GM12878 (cell line): ENCODE results near the gene PGAP3. TPM values are rescaled to one million over a fixed set of nuclear protein-coding genes. Genes with fewer than 3 reads are reported as not detected.

Experiments used
- ATAC-seq: fragments of 200-7000 bp; cut with Tn5 transposase; 3 replicates; pipeline ENCODE4 v1.9.1; 2020; ENCODE audit warnings: mild to moderate bottlenecking, moderate library complexity
- BruUV-seq: library from RNA; stranded (reverse); fragments of 400-500 nt; replicated peaks from 2 replicates; lab custom pipeline; 2021; lab: Mats Ljungman, UMichigan
- CTCF ChIA-PET: fragments of 300-600 bp; sonication (Branson Sonifier 250); formaldehyde crosslinking; extraction: SDS; loops from one replicate; lab custom pipeline; 2021; ENCODE audit warnings: inconsistent platforms; lab: Yijun Ruan, JAX
- POLR2A ChIA-PET: fragments of 350-600 bp; formaldehyde crosslinking; extraction: SDS; loops from one replicate; lab custom pipeline; 2021; ENCODE audit warnings: inconsistent platforms; lab: Charles Lee
- RAD21 ChIA-PET: fragments of 300-600 bp; sonication (Branson Sonifier 250); formaldehyde crosslinking; loops from one replicate; lab custom pipeline; 2023; ENCODE audit warnings: antibody characterized with exemption; ENCODE audit not compliant: unreplicated experiment; lab: Charles Lee
- SMC1A ChIA-PET: fragments of 300-600 bp; sonication (Branson Sonifier 250); formaldehyde crosslinking; loops from one replicate; lab custom pipeline; 2023; ENCODE audit not compliant: unreplicated experiment, uncharacterized antibody; lab: Charles Lee
- DNase-seq: peaks from one replicate; pipeline ENCODE4 v3.0.0-alpha.2; 2011; ENCODE audit warnings: low read depth, low spot score
- FAIRE-seq: peaks from 3 replicates; lab custom pipeline; 2011; peaks lifted over from hg19 to GRCh38; lab: Jason Lieb, UNC
- H2AFZ ChIP-seq: 2 replicates; pipeline ENCODE4 v1.6.0; 2011; ENCODE audit warnings: low read depth, low read length, control low read depth; ENCODE audit not compliant: control insufficient read depth
- H3K27ac ChIP-seq: 2 replicates; pipeline ENCODE4 v1.5.1; 2011; ENCODE audit warnings: control low read depth; ENCODE audit not compliant: control insufficient read depth, insufficient read depth
- H3K27me3 ChIP-seq, 2 experiments: replicated peaks in 1 of 2; 2 replicates each; pipeline versions ENCODE4 v1.6.0 to v1.6.1; 2011; ENCODE audit warnings: low read length in 1 of 2; ENCODE audit not compliant: control insufficient read depth in 2 of 2, insufficient read depth in 2 of 2
- H3K36me3 ChIP-seq, 2 experiments: 2 replicates each; pipeline ENCODE4 v1.5.1; 2011; ENCODE audit warnings: low read length in 1 of 2; ENCODE audit not compliant: control insufficient read depth in 2 of 2, insufficient read depth in 2 of 2
- H3K4me1 ChIP-seq: 2 replicates; pipeline ENCODE4 v1.6.1; 2011; ENCODE audit warnings: mild to moderate bottlenecking, low read length, moderate library complexity, mixed read lengths; ENCODE audit not compliant: control insufficient read depth, insufficient read depth
- H3K4me2 ChIP-seq: 2 replicates; pipeline ENCODE4 v1.6.0; 2011; ENCODE audit warnings: control low read depth; ENCODE audit not compliant: control insufficient read depth, insufficient read depth
- H3K4me3 ChIP-seq: fragments of 200-600 bp; sonication (generic); 2 replicates; pipeline ENCODE4 v1.5.1; 2016
- H3K79me2 ChIP-seq: 2 replicates; pipeline ENCODE4 v1.6.0; 2011; ENCODE audit warnings: low read length; ENCODE audit not compliant: control insufficient read depth, insufficient read depth
- H3K9ac ChIP-seq: 2 replicates; pipeline ENCODE4 v1.8.0; 2011; ENCODE audit warnings: low read length, control low read depth, mixed read lengths; ENCODE audit not compliant: control insufficient read depth, insufficient read depth
- H3K9me3 ChIP-seq: replicated peaks from 3 replicates; pipeline ENCODE4 v1.5.1; 2011; ENCODE audit warnings: mild to moderate bottlenecking, low read length; ENCODE audit not compliant: control insufficient read depth, insufficient read depth
- H4K20me1 ChIP-seq: 2 replicates; pipeline ENCODE4 v1.6.0; 2011; ENCODE audit not compliant: control insufficient read depth, insufficient read depth
- NR2F1 ChIP-seq: fragments of 450-650 bp; conservative IDR thresholded peaks from 2 replicates; pipeline ENCODE4 v1.6.1; 2017; ENCODE audit warnings: mild to moderate bottlenecking
- SREBF2 ChIP-seq: IDR thresholded peaks from 2 replicates; pipeline ENCODE4 v1.6.1; 2012; ENCODE audit warnings: mild to moderate bottlenecking, low read length
- WGBS: methylation state at CpG from one replicate; pipeline ENCODE4 v1.1.6; 2016; ENCODE audit warnings: low lambda C conversion rate; ENCODE audit not compliant: insufficient replicate concordance, insufficient coverage; ENCODE audit errors: missing lambda C conversion rate; 5-methylcytosine and 5-hydroxymethylcytosine counted together
- in situ Hi-C: fragments of 300-500 bp; cut with MboI; formaldehyde crosslinking; loops from 9 replicates; pipeline ENCODE4 v1.14.3; 2018; ENCODE audit warnings: mixed read lengths
- intact Hi-C: fragments of 100-400 bp; cut with micrococcal nuclease; formaldehyde crosslinking; loops from one replicate; pipeline ENCODE4 v1.14.2; 2022; ENCODE audit not compliant: unreplicated experiment
- polyA plus RNA-seq, 11 experiments: library from polyadenylated mRNA; depleted of rRNA in 4 of 11; unstranded in 6 of 11; stranded (reverse) in 5 of 11; fragments of >200 nt; fragmentation: Nextera tagmentation in 4 of 11; fragmentation: Illumina TruSeq in 1 of 11; extraction: Ambion mirVana in 4 of 11; extraction: Trizol in 1 of 11; gene quantifications; 1 replicate in 1 of 11; 2 replicates in 10 of 11; pipeline versions ENCODE4 v1.2.1 to v1.2.3, GENCODE V29; 2011 to 2016; ENCODE audit warnings: inconsistent platforms in 2 of 11, missing spikeins in 2 of 11, low read depth in 1 of 11
- total RNA-seq, 4 experiments: library from RNA; depleted of rRNA in 3 of 4; stranded (reverse); fragments of >200 nt in 3 of 4; fragmentation: Illumina TruSeq in 1 of 4; extraction: Trizol in 1 of 4; gene quantifications; 2 replicates each; pipeline versions ENCODE4 v1.2.1 to v1.2.3, GENCODE V29; 2013 to 2021
- TF ChIP-seq, protein P1 (sequence below): fragments of 450-650 bp; IDR thresholded peaks from 2 replicates; pipeline ENCODE4 v1.6.1; 2016; ENCODE audit warnings: mild to moderate bottlenecking

The PGAP3 gene
- total and polyA plus RNA-seq, 10 of the 15 experiments (the other 5 are each of a cell fraction or from before 2014, with no cell fraction given): 0.21 to 10.0 (median 5.3) TPM

DNA sequence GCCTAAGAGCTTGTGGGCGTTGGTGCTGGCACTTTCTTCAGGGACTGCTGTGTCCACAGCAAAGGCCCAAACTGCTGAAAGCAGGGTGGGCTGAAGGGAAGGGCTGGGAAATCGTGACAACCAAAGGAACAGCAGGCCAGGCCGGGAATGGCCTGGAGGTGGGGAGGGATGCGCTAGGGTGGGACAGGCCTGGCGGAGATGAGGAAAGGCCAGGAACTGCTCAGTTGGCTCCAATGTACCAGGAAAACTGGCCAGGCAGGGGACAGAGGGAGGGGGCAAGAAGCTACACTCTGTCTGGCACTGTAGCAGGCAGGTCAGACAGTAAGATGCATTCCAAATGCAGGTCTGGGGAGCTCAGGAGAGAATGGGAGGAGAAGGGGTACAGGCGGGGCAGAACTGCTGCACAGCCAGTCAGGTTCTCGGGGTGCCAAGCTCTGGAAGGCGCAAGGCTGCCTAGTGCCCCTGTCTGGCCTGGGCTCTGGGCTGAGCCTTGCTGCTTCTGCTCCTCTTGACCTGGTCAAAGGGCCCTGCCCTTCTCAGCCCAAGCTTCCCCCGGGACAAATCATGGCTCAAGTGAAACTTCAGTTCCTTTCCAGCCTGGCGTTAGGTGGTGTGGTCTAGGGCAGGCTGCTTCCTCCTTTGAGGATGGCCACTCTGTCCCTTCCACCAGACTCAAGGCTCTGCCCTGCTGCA is 12.3 kb downstream of the PGAP3 start:
- intact Hi-C loops: no loop called here
- H3K9ac ChIP-seq: no peak overlapping the region

More for the DNA sequence above, 12.3 kb downstream of the PGAP3 start:
- Histone ChIP-seq H4K20me1 (no peaks in the 10 kb centered on the region), H3K4me2 (no peak overlapping the region), H3K4me1 (peaks cover 37% of the 10 kb centered on the region), H2AFZ (no peak overlapping the region; the same call in 1 of the 2 replicates), H3K9me3 (no peaks in the 10 kb centered on the region), H3K36me3 (no peaks in the 10 kb centered on the region), H3K27ac (no peak overlapping the region), H3K27me3 (no peaks in the 10 kb centered on the region; a peak in 1 of 4 replicates), H3K4me3 (no peak overlapping the region), H3K79me2 (no peaks in the 10 kb centered on the region)
- POLR2A ChIA-PET: interaction anchor here (0.5 to 2.6 kb wide), 6 partner anchors 12 to 298 kb away, joined by 3 to 9 read pairs (median 4); partner anchors contain the start of genes IKZF3, MIEN1 and PGAP3
- RAD21 ChIA-PET: interaction anchor here (0.9 to 3.1 kb wide), 10 partner anchors 12 to 353 kb away, joined by 3 to 10 read pairs (median 5); partner anchors contain the start of genes MIEN1 and PGAP3
- CTCF ChIA-PET: interaction anchor here (0.8 to 9.1 kb wide), 8 partner anchors 12 to 56 kb away, joined by 3 to 114 read pairs (median 6); partner anchors contain the start of genes MIEN1 and PGAP3
- WGBS: 65% methylated on average over 10 of the region's 10 CpGs
- no TSS peak for BruUV-seq
- SMC1A ChIA-PET: interaction anchor here (0.6 to 2.0 kb wide), 6 partner anchors 13 to 693 kb away, joined by 3 to 11 read pairs (median 4); partner anchors contain the start of genes MIEN1 and PGAP3
- TF ChIP-seq NR2F1: peak; percentile 58
- TF ChIP-seq, protein P1, sequence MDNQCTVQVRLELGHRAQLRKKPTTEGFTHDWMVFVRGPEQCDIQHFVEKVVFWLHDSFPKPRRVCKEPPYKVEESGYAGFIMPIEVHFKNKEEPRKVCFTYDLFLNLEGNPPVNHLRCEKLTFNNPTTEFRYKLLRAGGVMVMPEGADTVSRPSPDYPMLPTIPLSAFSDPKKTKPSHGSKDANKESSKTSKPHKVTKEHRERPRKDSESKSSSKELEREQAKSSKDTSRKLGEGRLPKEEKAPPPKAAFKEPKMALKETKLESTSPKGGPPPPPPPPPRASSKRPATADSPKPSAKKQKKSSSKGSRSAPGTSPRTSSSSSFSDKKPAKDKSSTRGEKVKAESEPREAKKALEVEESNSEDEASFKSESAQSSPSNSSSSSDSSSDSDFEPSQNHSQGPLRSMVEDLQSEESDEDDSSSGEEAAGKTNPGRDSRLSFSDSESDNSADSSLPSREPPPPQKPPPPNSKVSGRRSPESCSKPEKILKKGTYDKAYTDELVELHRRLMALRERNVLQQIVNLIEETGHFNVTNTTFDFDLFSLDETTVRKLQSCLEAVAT: 0 out of 2 replicates have a peak, but pooled peaks have one; percentile 28
- no peak for TF ChIP-seq SREBF2
- no peak for FAIRE-seq
- ATAC-seq: no peak; the same call in 1 of the 3 replicates
- DNase-seq: no peak
- in situ Hi-C loops: no loop called here
